Smooth muscle cell (in vitro differentiated cells): ENCODE data around the gene DHX8. TPM values are rescaled to one million over a fixed set of nuclear protein-coding genes. Genes with fewer than 3 reads are reported as not detected.

Source experiments
- DNase-seq: peaks from one replicate; lab custom pipeline; 2025; ENCODE audit not compliant: unreplicated experiment; lab: John Stamatoyannopoulos, UW
- H2AFZ ChIP-seq: fragments of 200-600 bp; sonication (generic); 2 replicates; pipeline ENCODE4 v1.6.0; 2016; ENCODE audit warnings: antibody characterized with exemption, low read depth, mild to moderate bottlenecking
- H3F3A ChIP-seq: fragments of 200-600 bp; sonication (generic); 2 replicates; pipeline ENCODE4 v1.6.0; 2017; ENCODE audit warnings: antibody characterized with exemption, low read depth
- H3K27ac ChIP-seq: fragments of 200-600 bp; sonication (generic); 2 replicates; pipeline ENCODE4 v1.5.1; 2016; ENCODE audit warnings: low read depth, mild to moderate bottlenecking
- H3K27me3 ChIP-seq: fragments of 200-600 bp; sonication (generic); 2 replicates; pipeline ENCODE4 v1.6.1; 2016; ENCODE audit warnings: low read depth, mild to moderate bottlenecking
- H3K36me3 ChIP-seq: fragments of 200-600 bp; sonication (generic); 2 replicates; pipeline ENCODE4 v1.5.1; 2016; ENCODE audit warnings: low read depth
- H3K4me1 ChIP-seq: fragments of 200-600 bp; sonication (generic); 2 replicates; pipeline ENCODE4 v1.5.1; 2016; ENCODE audit warnings: low read depth
- H3K4me2 ChIP-seq: fragments of 200-600 bp; sonication (generic); 2 replicates; pipeline ENCODE4 v1.6.0; 2016; ENCODE audit warnings: mild to moderate bottlenecking
- H3K4me3 ChIP-seq: fragments of 200-600 bp; sonication (generic); 2 replicates; pipeline ENCODE4 v1.5.1; 2016; ENCODE audit warnings: mild to moderate bottlenecking
- H3K79me2 ChIP-seq: fragments of 200-600 bp; sonication (generic); 2 replicates; pipeline ENCODE4 v1.6.0; 2016; ENCODE audit warnings: low read depth, mild to moderate bottlenecking
- H3K9ac ChIP-seq: fragments of 200-600 bp; sonication (generic); 2 replicates; pipeline ENCODE4 v1.6.0; 2016; ENCODE audit warnings: low read depth
- H3K9me3 ChIP-seq: fragments of 200-600 bp; sonication (generic); replicated peaks from 2 replicates; pipeline ENCODE4 v1.5.1; 2016; ENCODE audit warnings: low read depth
- H4K20me1 ChIP-seq: fragments of 200-600 bp; sonication (generic); 2 replicates; pipeline ENCODE4 v1.6.0; 2016; ENCODE audit warnings: low read depth
- WGBS: methylation state at CpG from one replicate; pipeline ENCODE4 v1.1.7; 2016; ENCODE audit warnings: low lambda C conversion rate; 5-methylcytosine and 5-hydroxymethylcytosine counted together
- polyA plus RNA-seq: library from polyadenylated mRNA; unstranded; fragments of >200 nt; fragmentation: Nextera tagmentation; extraction: Ambion mirVana; gene quantifications from 2 replicates; pipeline ENCODE4 v1.2.1, GENCODE V29; 2016
- total RNA-seq: library from RNA; depleted of rRNA; stranded (reverse); fragments of >200 nt; gene quantifications from 2 replicates; pipeline ENCODE4 v1.2.3, GENCODE V29; 2014
- TF ChIP-seq, protein P1 (sequence below): fragments of 200-600 bp; sonication (generic); IDR thresholded peaks from 2 replicates; pipeline ENCODE4 v1.5.1; 2017; ENCODE audit warnings: borderline replicate concordance, mild to moderate bottlenecking, antibody characterized with exemption; ENCODE audit not compliant: insufficient read depth, poor library complexity, severe bottlenecking

Gene DHX8
- total and polyA plus RNA-seq, 2 experiments from 2014 or later = 24.4 to 36.9 TPM

DNA sequence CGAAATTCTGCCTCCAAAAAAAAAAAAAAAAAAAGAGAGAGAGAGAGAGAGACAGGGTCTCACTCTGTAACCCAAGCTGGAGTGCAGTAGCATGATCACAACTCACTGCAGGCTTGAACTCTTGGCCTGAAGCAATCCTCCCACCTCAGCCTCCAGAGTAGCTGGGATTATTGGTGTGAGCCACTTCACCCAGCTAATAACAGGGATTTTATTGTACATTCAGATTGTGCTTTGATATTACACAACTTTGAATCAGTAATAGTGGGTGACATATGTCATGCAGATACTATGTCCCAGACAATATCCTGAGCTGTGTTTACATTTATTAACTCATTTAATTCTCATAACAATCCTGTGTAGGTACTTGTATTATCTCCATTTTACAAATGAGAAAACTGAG lies 19.7 kb upstream of the DHX8 start:
- Histone ChIP-seq H3K27ac (no peak overlapping the region), H3K4me1 (peaks cover 4% of the 10 kb centered on the region), H4K20me1 (no peaks in the 10 kb centered on the region), H3K9ac (no peak overlapping the region), H3K4me2 (no peak overlapping the region), H3K4me3 (no peak overlapping the region), H3K36me3 (no peaks in the 10 kb centered on the region), H3F3A (peaks cover 12% of the 10 kb centered on the region), H3K9me3 (no peaks in the 10 kb centered on the region), H2AFZ (no peak overlapping the region), H3K79me2 (no peaks in the 10 kb centered on the region), H3K27me3 (no peaks in the 10 kb centered on the region)
- no peak for DNase-seq
- TF ChIP-seq, protein P1, sequence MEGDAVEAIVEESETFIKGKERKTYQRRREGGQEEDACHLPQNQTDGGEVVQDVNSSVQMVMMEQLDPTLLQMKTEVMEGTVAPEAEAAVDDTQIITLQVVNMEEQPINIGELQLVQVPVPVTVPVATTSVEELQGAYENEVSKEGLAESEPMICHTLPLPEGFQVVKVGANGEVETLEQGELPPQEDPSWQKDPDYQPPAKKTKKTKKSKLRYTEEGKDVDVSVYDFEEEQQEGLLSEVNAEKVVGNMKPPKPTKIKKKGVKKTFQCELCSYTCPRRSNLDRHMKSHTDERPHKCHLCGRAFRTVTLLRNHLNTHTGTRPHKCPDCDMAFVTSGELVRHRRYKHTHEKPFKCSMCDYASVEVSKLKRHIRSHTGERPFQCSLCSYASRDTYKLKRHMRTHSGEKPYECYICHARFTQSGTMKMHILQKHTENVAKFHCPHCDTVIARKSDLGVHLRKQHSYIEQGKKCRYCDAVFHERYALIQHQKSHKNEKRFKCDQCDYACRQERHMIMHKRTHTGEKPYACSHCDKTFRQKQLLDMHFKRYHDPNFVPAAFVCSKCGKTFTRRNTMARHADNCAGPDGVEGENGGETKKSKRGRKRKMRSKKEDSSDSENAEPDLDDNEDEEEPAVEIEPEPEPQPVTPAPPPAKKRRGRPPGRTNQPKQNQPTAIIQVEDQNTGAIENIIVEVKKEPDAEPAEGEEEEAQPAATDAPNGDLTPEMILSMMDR = no peak
- 100% methylated on average over 1 of the region's 1 CpG for WGBS

DNA sequence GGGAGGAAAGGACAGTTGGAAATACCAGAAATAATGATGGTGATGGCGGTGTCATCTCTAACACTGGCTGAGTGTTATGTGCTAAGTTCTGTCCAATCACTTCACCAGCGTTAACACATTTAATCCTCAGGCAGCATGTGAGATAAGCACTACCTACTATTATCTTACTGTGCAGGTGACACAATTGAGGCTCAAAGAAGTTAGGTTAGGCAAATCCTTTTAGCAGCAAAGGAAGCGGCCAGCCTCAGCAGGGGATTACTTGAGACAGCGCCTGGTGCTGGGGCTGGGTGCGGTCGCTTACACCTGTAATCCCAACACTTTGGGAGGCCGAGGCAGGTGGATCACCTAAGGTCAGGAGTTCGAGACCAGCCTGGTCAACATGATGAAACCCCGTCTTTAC lies 18.7 kb upstream of the DHX8 start:
- Histone ChIP-seq H4K20me1 (no peaks in the 10 kb centered on the region), H2AFZ (no peak overlapping the region), H3F3A (peaks cover 22% of the 10 kb centered on the region), H3K27me3 (no peaks in the 10 kb centered on the region), H3K4me2 (no peak overlapping the region), H3K9me3 (no peaks in the 10 kb centered on the region), H3K9ac (no peak overlapping the region), H3K36me3 (no peaks in the 10 kb centered on the region), H3K4me3 (no peak overlapping the region), H3K79me2 (no peaks in the 10 kb centered on the region), H3K27ac (no peak overlapping the region), H3K4me1 (peaks cover 4% of the 10 kb centered on the region)
- 97% methylated on average over 9 of the region's 9 CpGs for WGBS
- TF ChIP-seq, protein P1 = no peak
- DNase-seq = no peak

DNA sequence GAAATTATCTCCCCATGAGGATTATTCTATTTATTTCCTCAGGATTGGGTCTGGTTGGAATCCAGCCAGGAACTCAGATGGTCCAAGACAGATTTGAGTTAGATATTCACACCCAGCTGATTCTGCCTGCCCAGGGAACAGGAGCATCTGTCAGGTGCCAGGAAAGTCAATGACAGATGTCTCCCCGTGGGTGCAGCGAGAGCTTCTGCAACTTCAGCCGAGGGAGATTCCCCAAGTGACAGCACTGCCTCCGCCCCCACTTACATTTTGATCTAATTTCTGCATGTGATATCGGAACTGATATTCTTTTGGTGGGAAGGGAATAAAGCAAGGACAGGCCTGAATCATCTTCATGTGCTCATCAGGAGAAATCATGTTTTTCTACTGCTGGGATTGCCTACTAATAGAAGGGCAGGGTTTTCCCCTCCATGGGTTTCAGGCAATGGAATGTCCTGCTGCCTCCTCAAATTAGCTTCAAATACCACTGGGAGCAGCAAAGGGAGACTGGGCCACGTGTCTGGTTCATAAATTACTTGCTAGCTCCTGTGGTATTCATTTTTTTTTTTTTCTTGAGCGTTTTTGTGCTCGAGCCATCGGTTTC lies 15.7 kb upstream of the DHX8 start:
- Histone ChIP-seq H3K4me1 (peaks cover 4% of the 10 kb centered on the region), H2AFZ (no peak overlapping the region), H3K4me3 (no peak overlapping the region), H3K9ac (peak overlapping the region; percentile 74), H3K9me3 (no peaks in the 10 kb centered on the region), H3K79me2 (no peaks in the 10 kb centered on the region), H3F3A (peaks cover 23% of the 10 kb centered on the region), H3K27me3 (no peaks in the 10 kb centered on the region), H4K20me1 (no peaks in the 10 kb centered on the region), H3K36me3 (no peaks in the 10 kb centered on the region), H3K27ac (peak overlapping the region; percentile 93), H3K4me2 (peak overlapping the region; percentile 72)
- WGBS = 64% methylated on average over 9 of the region's 9 CpGs
- DNase-seq = no peak
- TF ChIP-seq, protein P1 = no peak

DNA sequence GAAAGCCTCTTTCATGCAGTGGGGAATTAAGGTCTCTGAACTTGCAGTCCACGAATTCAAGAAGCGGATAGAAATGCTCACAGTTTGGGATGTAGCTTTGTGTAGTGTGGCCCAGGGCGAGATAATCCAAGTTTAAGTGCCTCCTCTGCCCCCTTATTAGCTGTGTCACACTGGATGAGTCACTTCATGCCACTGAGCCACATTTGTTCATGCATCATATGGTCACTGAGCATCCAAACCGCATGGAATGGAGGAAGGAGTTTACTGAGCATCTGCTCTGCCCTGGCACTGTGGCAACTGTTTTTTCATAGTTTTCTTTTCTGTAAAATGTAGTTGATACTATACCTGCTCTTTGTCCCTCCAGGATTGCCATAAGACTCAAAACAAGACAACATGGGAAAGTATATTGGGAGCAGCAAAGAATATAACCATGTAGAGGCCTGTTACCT lies 15.1 kb upstream of the DHX8 start:
- H3K9ac ChIP-seq = peak overlapping the region; percentile 74
- peak overlapping the region; percentile 93 for H3K27ac ChIP-seq
- no peak overlapping the region for H2AFZ ChIP-seq
- peaks cover 23% of the 10 kb centered on the region for H3F3A ChIP-seq
- peak overlapping the region; percentile 72 for H3K4me2 ChIP-seq
- TF ChIP-seq, protein P1 = no peak
- H3K36me3 ChIP-seq = no peaks in the 10 kb centered on the region
- WGBS = 19% methylated on average over 4 of the region's 4 CpGs
- H3K4me1 ChIP-seq = peaks cover 4% of the 10 kb centered on the region
- H3K4me3 ChIP-seq = no peak overlapping the region
- no peak for DNase-seq
- no peaks in the 10 kb centered on the region for H3K9me3 ChIP-seq
- H4K20me1 ChIP-seq = no peaks in the 10 kb centered on the region
- no peaks in the 10 kb centered on the region for H3K79me2 ChIP-seq
- H3K27me3 ChIP-seq = no peaks in the 10 kb centered on the region
